ENCODE data around the gene LYPD6B. TPM values are rescaled to one million over a fixed set of nuclear protein-coding genes. Genes with fewer than 3 reads are reported as not detected.

The LYPD6B gene
- total RNA-seq, 1 donor from 2014 or later: 27.2 TPM

DNA sequence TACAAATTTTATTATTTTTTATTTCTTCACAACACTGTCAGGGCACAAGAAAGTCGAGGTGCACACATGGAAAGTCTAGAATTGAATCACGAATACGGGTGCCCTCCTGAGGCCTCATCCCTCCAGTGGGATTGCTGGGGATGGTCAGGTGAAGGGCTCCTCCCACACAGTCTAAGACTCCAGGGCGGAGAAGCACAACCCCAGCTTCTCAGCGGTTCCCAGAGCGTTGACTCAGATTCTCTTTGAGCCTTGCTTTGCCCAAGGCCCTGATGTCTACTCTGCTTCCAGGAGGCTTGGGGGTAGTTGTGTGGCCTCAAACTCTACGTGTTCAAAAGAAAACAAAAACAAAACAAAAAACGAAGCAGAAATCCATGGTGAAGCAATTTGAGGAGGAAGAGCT lies 108.4 kb downstream of the LYPD6B start:
- Mint-ChIP-seq H3K27me3 (ENCODE audit: low read depth) (peaks cover 31% of the 10 kb centered on the region), H3K4me1 (peaks cover 21% of the 10 kb centered on the region), H3K4me3 (no peak overlapping the region), H3K27ac (no peak overlapping the region), H3K36me3 (peaks cover 8% of the 10 kb centered on the region), H3K9me3 (peaks cover 6% of the 10 kb centered on the region)
- no peak for DNase-seq (ENCODE audit: low spot score in 2 of 2, unreplicated experiment in 2 of 2)
- TF ChIP-seq CTCF (IDR thresholded peaks at IDR 0.05; ENCODE audit: unreplicated experiment): no peak

GRCh38 chr2:149148194-149149006 lies 109.9 kb downstream of the LYPD6B start:
- Mint-ChIP-seq H3K9me3 (peaks cover 6% of the 10 kb centered on the region), H3K36me3 (peaks cover 11% of the 10 kb centered on the region), H3K4me3 (no peak overlapping the region), H3K4me1 (peaks cover 21% of the 10 kb centered on the region), H3K27me3 (ENCODE audit: low read depth) (peaks cover 38% of the 10 kb centered on the region), H3K27ac (no peak overlapping the region)
- no peak for DNase-seq (ENCODE audit: low spot score in 2 of 2, unreplicated experiment in 2 of 2)
- no peak for TF ChIP-seq CTCF (IDR thresholded peaks at IDR 0.05; ENCODE audit: unreplicated experiment)

- no peak overlapping the region for H3K4me3 Mint-ChIP-seq
- peaks cover 11% of the 10 kb centered on the region for H3K36me3 Mint-ChIP-seq
- no peak overlapping the region for H3K27ac Mint-ChIP-seq
- H3K9me3 Mint-ChIP-seq: peaks cover 6% of the 10 kb centered on the region
- TF ChIP-seq CTCF (IDR thresholded peaks at IDR 0.05; ENCODE audit: unreplicated experiment): no peak
- peaks cover 40% of the 10 kb centered on the region for H3K27me3 Mint-ChIP-seq (ENCODE audit: low read depth)
- peaks cover 21% of the 10 kb centered on the region for H3K4me1 Mint-ChIP-seq
- no peak for DNase-seq (ENCODE audit: low spot score in 2 of 2, unreplicated experiment in 2 of 2)
Observed at GRCh38 chr2:149149007-149149297, 110.5 kb downstream of the LYPD6B start.

- TF ChIP-seq CTCF (IDR thresholded peaks at IDR 0.05; ENCODE audit: unreplicated experiment): no peak
- peaks cover 25% of the 10 kb centered on the region for H3K27me3 Mint-ChIP-seq (ENCODE audit: low read depth)
- peaks cover 10% of the 10 kb centered on the region for H3K36me3 Mint-ChIP-seq
- H3K4me3 Mint-ChIP-seq: no peak overlapping the region
- peaks cover 6% of the 10 kb centered on the region for H3K9me3 Mint-ChIP-seq
- no peak overlapping the region for H3K27ac Mint-ChIP-seq
- peaks cover 28% of the 10 kb centered on the region for H3K4me1 Mint-ChIP-seq
- DNase-seq (ENCODE audit: low spot score in 2 of 2, unreplicated experiment in 2 of 2): no peak
Observed at GRCh38 chr2:149152469-149152953, 114.0 kb downstream of the LYPD6B start.

- H3K9me3 Mint-ChIP-seq: no peaks in the 10 kb centered on the region
Observed at GRCh38 chr2:149155196-149155969, 116.9 kb downstream of the LYPD6B start.

More at GRCh38 chr2:149155196-149155969, 116.9 kb downstream of the LYPD6B start:
- TF ChIP-seq CTCF (IDR thresholded peaks at IDR 0.05; ENCODE audit: unreplicated experiment): no peak
- DNase-seq (ENCODE audit: low spot score in 2 of 2, unreplicated experiment in 2 of 2): no peak
- Mint-ChIP-seq H3K27me3 (ENCODE audit: low read depth) (peaks cover 16% of the 10 kb centered on the region), H3K4me1 (peaks cover 19% of the 10 kb centered on the region), H3K36me3 (peaks cover 4% of the 10 kb centered on the region), H3K27ac (peak overlapping the region; percentile 58), H3K4me3 (no peak overlapping the region)
